GM19467 (cell line): ENCODE data around the gene XKRX.

Experiments used
- ATAC-seq: cut with Tn5 transposase; IDR thresholded peaks from one replicate; pipeline ENCODE4 v1.9.1; 2021; ENCODE audit warnings: mild to moderate bottlenecking, moderate library complexity; ENCODE audit not compliant: unreplicated experiment

XKRX gene

GRCh38 chrX:100928660-100929613 is at the start of gene XKRX:
TSS of gene XKRX (minus strand) at chrX:100928917. CDS start at chrX:100928304, 613 bp downstream.
- peak; percentile 52 for ATAC-seq

GRCh38 chrX:100976211-100976610 is 47.5 kb upstream of the XKRX start:
- no peak for ATAC-seq

DNA sequence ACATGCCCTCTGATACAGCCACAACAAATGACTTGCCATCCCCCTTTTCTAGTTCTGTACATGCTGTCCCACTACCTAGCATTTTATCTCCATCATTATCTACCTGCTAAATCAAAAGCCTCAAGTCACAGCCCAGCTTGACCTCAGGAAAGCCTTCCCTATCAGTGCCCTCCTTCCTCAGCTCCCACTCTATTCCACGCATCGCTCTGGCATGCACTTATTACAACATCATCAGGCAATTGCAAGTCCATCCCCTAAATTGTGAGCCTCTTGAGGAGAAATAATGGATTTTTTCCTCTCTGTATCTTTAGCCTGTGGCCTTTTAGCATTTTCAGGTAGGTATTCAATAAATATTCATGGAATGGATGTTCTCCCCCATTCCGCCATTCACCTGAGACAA is 46.5 kb upstream of the XKRX start:
- ATAC-seq: no peak

DNA sequence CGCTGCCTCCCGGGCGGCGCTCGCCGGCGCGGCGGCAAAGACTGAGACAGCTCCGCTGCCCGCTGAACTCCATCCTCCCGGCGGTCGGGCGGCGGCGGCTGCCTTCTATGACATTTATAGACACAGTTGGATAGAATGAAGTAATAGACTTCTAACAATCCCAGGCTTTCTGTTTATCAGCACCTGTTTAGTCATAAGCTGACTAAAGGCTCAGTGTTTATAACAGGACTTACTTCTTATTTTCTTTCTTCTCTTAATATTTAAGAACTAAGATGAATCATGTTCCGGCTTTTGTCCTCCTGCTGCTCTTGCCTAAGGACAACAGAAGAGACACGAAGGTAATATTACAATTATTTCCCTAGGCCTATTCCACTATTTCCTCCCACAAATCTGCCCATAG is 44.7 kb upstream of the XKRX start:
- no peak for ATAC-seq

DNA sequence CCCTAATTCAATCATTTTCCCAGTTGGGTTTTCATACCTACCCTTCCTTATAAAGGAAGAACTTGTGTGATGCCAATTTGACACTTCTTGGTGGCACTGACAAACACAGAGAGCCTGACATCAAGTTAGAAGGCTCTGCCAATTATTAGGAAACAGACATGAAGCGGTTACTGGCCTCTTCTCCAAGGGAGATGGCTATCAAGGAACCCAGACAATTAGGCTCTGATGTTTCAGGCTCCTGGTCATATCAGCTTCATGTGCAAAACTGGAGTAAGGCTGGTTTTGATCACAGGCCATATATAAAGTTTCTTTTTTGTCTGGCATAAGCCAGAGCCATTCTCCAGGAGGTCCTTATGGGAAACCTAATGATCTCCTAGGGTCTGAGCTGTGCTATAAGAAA is 41.2 kb upstream of the XKRX start:
- ATAC-seq: no peak

- no peak for ATAC-seq
Observed at GRCh38 chrX:100969408-100969807, 40.7 kb upstream of the XKRX start, which contains the start of gene ARL13A. TSS of gene ARL13A (plus strand) at chrX:100969708. CDS start at chrX:100973690, 3,982 bp downstream.

GRCh38 chrX:100964362-100964761 is 35.6 kb upstream of the XKRX start:
- ATAC-seq: no peak

GRCh38 chrX:100962811-100963210 is 34.1 kb upstream of the XKRX start:
- no peak for ATAC-seq

DNA sequence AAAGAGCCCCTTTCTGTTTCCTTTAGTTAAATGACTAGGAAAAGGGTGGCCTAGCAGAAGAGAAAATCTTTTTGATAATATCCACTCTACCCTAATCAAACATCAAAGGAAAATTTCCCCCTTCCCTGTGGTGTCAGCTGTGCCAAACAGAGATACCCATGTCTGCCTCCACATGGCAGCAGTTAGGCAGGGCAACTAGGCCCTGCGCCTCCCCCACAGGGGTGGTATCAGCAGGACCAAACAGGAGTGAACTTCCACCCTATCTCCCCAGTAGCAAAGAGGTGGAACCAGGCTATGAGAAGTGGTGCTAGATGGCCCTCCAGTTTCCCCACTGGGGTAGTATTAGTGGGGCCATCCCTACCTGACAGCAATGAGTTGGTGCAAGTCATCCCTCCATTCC is 19.8 kb upstream of the XKRX start:
- no peak for ATAC-seq

DNA sequence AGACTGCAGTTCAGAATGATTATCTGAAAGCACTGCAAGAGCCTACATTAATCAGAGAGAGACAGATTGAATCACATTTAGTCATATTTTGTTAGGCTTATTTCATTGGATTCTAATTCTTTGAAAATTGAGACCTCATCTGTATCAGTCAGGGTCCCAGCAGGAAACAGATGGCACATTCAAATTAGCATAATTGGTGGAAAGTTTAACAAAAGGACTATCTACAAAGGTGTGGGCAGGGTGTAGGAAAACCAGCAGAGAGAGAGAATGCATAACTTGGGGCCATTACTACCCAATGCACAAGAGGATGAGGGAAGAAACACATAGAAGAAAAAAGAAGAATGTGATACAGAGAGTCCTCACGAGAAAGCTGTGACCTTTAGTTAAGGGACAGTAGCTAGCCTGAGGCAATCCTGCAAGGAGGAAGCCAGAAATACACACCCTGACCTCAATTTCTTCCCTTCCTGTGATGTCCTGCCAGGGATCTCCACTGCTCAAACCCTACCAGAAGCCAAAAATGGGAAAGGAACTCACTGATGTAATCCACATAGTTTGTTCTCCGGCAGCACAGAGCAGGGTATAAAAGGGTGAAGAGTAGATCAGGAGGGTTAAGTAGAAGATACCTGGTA is 17.7 kb upstream of the XKRX start:
- ATAC-seq: no peak

DNA sequence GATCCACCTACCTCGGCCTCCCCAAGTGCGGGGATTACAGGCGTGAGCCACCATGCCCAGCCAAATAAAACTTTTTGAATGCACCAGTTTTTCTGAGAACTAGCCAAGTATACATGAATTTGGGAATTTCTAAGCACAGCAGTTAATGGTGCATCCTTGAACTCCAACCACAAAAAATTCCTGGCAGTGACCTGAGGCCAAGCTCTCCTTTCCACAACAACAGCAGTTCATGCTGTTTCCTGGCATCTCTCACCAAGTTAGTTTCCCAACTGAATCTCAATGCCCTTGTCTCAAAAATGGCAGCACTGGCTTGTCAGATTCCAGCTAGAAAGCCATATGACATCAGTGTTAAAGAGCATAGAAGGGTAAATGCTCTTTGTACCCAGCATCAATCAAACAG is 15.9 kb upstream of the XKRX start:
- ATAC-seq: no peak

DNA sequence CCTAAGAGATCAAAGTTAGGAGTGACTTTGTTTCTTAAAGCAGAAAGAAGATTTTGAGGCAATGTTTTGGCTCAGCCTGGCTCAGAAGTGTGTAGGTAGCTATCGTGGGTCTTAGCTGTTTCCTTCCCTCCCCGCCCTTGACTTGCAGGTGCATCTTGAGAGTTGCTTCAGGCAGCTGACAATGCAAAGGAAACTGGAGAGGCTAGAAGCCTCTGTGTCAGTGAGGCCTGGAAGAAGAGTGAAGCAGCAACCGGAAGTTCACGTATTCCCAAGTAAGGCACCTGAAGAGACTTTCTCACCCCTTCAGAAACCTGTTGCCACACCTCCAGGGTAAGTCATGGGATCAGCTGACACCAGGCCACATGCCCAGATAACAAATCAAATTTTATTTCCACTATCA is 10.6 kb upstream of the XKRX start:
- no peak for ATAC-seq

GRCh38 chrX:100935767-100936166 is 7.0 kb upstream of the XKRX start:
- ATAC-seq: no peak

DNA sequence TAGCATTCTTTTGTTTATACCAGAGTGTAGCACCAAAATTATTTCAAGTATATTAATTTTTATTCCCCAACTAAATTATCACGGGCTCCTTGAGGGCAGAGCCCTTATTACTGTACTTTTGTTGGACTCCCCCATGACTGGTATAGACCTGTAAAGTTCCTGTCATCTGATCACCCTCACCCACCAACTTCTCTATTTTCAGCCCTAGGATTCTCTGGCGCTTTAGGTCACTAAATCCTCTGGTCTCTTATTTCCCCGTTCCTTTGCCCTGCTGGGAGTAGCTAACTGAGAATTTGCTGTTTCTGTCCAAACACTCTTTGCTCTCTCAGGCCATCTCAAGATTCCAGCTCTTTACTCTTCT is 3.2 kb upstream of the XKRX start:
- no peak for ATAC-seq

DNA sequence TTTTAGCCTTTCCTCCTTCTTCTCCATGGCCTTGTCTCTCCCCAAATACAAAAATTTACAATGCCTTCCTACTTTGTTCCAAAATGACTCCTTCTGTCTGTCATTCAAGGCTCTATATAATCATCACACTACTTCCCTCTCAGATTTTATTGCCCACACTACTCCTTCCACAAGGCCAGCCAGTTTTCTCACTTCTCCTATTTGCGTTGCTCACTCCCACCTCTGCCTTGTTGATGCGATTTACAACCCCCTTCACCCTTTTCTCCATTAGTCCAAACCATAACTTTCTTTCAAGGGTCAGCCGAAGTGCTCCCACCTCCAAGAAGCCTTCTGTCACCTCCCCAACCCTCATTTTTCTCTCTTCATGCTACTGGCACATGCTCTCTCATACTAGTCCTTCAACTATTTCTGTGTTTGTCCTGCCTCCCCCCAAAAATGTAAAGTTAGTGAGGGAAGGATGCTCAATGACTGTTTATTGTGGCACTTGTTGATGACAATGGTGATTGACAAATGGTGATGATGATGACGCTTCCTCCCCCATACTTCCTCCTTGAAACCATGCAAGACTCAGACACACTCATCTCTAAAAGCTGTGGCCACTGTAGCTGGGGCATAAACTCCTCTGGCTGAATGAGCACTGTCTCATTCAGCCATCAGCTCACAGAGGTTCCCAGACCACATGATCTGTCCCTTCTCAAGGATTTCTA is 2.7 kb upstream of the XKRX start:
- peak; percentile 58 for ATAC-seq

DNA sequence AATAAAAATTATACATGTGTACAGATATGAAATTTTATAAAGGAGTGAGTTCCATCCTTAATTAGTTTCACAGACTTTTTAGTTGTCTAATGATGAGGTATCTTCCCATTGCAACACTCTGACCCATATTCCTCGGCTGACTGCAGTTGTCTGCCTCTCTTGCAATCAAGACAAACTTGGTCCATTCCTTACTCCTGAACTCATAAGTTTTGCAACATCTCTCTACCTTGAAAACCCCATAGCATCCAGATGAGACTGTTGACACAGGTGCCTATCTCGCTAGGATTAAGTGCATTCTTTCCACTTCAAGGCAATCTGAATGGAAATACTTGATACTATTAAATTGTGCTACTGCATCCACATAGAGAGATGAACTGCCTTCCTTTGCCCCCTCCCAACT is 2.3 kb downstream of the XKRX start:
- ATAC-seq: no peak

GRCh38 chrX:100924375-100924774 is 4.3 kb downstream of the XKRX start:
- ATAC-seq: no peak

DNA sequence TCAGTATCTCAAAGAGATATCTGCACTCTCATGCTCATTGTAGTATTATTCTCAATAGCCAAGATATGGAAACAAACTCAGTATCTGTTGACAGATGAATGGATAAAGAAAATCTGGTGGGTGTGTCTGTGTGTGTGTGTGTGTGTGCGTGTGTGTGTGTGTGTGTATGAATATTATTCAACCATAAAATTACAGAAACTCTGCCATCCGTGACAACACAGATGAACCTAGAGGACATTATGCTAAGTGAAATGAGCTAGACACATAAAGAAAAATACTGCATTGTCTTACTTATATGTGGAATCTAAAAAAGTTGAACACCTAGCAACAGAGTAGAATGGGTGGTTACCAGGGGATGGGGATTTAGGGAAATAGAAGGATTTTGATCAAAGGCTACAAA is 13.2 kb downstream of the XKRX start:
- no peak for ATAC-seq

- no peak for ATAC-seq
Observed at GRCh38 chrX:100913111-100913510, 15.6 kb downstream of the XKRX start.

DNA sequence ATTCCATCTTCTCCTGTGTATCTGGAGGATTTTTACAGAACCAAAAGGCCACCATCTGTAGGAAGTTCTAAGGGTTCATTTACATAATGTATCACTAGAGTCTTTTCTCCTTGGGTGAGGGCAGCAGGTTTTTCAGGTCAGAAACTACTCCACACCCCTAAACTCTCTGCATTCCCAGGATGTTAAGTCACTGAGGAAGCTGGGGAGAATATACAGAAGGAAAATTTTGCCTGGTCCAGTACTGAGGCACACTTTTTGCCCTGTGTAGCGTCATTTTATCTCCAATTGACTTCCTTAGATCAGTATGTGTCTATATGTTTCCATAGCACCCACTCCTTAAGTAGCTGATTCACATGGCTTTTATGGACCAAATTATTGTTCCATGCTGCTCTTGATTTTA is 17.0 kb downstream of the XKRX start:
- no peak for ATAC-seq

GRCh38 chrX:100905620-100906019 is 23.1 kb downstream of the XKRX start:
- no peak for ATAC-seq

DNA sequence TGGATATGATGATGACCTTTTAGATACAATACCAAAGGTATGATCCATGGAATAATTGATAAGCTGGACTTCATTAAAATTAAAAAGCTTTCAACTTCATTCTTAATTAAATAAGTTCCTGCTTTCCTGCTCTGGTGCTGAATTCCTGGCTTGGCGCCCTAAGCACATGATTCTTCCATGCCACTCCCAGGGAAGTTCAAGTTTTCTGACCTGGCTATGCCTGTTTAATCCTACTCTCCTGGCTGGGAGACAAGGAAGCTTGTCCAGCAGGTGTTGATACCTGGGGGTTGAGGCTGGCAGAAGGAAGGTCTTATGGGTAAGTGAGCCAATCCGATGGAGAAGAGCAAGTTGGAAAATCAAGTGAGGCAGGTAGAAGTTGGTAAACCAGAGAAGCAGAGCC is 24.3 kb downstream of the XKRX start:
- no peak for ATAC-seq
